Inflammatory macrophage treated with lipopolysaccharide for 1 hour (primary cell): Measurements from ENCODE around the gene MAPK8IP3.
A peak's percentile ranks its signal among the peaks of the same experiment; 100 is the strongest.
"Not testable (repeated sequence)": the region's sequence is repeated elsewhere in the genome, so short reads cannot be mapped to it uniquely, and the experiment has no call there.

Experiments used
- DNase-seq, 2 donors: peaks; one replicate each; pipeline ENCODE4 v3.0.0-alpha.2; 2020 to 2022

MAPK8IP3 gene

DNA sequence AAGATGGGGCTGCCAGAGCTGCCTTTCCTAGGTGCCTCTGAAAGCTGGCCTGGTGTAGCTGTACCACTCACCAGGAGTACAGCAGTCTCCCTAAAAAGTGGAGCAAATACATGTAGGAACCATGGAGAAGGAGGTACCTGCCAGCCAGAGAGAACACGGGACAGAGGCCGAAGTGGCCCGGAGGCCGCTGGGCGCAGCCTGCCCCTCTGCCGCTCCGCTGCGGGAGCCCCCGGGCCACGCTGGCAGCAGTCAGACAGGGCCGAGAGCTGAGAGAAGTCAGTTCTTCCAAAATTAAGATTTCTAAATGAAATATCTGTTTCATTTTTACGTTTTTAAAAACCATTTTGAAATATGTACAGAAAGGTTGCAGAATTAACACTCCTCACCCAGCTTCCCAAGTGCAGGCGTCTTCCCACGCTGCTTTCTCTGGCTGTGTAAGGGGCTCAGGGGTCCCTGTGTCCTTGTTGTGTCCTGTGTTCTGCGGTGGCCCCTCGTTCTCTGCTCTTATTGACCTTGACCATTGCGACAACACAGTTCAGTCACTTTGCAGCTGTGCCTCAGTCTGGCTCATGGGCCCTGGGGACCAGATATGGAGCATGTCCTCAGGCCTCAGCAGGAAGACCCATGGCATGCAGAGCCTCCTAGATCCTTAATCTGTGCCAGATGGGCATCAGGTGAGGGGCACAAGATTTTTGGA lies 5.0 kb downstream of the MAPK8IP3 start:
- DNase-seq: no peak

DNA sequence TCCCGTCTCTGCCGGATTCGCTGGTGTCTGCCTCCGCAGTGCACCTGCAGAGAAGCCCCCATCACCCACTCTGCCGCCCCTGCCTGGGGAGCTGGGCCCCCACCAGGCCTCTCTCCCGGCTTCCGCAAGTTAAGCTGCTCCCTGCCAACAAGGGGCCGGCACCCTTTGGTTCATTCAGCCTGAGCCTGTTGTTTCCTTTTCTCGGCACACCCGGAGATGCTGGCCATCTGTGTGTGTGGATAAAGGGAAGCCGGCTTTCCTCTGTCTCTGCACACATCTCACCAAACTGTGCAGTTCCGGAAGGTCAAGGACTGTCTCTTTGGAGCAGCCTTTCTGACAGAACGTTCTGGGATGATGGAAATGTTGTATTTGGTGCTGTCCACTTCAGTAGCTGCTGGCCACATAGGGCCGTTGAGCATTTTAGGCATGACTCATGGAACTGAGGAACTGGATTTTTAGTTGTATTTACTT lies 6.8 kb downstream of the MAPK8IP3 start:
- DNase-seq: no peak

DNA sequence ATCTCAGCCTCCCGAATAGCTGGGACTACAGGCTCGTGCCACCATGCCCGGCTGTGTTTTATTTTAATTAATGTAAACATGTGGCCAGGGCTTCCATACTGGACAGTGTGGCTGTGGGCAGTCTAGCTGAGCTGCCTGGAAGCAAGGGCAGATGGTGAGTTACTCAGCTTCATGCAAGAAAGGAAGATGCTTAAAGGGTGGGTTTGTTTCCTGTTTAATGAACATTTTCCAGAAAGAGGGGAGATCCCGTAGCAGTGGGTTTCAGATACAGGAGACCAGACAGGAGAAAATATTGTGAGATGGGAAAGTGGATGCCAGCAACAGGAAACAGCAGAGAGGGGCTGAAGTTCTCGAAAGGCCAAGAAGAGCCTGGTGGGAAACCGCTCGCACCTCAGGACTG lies 7.3 kb downstream of the MAPK8IP3 start:
- no peak for DNase-seq

DNA sequence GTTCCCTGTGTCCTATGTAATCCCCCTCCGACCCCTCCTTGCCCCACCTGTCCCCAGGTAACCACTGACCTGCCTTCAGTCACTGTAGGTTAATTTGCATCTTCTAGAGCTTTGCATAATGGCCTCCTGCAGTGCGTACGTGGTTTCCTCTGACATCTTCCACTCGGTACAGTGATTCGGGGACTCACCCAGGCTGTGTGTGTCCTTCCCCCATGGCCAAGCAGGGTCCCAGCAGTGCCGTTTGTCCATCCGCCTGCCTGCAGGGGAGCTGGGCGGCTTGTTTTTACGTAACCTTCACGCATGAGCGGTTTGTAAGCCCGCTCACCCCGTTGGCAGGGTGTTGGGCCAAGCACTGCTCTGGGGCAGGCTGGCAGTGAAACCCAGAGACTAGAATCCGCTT lies 7.9 kb downstream of the MAPK8IP3 start:
- no peak for DNase-seq

DNA sequence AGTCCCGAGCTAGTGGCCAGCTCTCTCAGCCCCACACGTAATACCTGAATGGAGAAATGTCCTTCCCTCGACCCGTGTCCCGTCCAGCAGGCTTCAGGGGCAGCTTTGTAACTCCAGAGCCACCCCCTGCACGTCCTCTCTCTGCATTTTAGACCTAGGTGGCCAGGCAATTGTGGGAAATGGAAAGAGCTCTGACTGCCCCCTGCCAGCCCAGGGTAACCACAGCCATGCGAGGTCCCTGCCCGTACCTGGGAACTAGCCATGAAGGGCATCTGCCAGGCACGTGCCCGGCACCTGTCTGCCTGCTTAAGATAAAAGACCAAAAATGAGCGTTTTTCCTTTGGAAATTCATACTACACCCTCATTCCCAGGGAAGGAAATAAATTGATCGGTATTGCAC lies 9.2 kb downstream of the MAPK8IP3 start:
- no peak for DNase-seq

DNA sequence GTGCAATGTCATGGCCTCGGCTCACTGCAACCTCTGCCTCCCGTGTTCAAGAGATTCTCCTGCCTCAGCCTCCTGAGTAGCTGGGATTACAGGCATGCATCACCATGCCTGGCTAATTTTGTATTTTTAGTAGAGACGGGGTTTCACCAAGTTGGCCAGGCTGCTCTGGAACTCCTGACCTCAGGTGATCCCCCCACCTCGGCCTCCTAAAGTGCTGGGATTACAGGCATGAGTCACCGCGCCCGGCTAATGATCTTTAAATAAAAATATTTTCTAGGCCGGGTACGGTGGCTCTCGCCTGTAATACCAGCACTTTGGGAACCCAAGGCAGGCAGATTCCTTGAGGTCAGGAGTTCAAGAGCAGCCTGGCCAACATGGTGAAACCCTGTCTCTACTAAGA lies 12.2 kb downstream of the MAPK8IP3 start:
- not testable (repeated sequence) for DNase-seq

DNA sequence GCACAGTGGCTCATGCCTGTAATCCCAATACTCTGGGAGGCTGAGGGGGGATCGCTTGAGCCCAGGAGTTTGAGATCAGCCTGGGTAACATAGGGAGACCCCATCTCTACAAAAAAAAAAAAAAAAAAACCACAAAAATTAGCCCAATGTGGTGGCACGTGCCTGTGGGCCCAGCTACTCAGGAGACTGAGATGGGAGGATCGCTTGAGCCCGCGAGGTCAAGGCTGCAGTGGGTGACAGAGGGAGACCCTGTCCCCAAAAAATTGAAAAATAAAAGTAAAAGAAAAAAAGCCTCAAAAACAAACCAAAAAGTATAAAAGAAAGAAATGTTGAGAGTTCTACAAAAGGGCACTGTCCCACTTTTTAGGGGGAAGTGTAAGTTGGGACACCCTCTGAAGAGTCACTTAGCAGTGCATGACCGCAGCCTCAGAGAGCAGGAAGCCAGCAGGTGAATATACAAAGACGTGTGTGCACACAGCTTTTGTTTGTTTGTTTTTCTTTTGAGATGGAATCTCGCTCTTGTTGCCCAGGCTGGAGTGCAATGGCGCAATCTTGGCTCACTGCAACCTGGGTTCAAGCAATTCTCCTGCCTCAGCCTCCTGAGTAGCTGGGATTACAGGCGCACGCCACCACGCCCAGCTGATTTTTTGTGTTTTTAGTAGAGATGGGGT lies 13.7 kb downstream of the MAPK8IP3 start:
- DNase-seq: peak; percentile 23 to 25

DNA sequence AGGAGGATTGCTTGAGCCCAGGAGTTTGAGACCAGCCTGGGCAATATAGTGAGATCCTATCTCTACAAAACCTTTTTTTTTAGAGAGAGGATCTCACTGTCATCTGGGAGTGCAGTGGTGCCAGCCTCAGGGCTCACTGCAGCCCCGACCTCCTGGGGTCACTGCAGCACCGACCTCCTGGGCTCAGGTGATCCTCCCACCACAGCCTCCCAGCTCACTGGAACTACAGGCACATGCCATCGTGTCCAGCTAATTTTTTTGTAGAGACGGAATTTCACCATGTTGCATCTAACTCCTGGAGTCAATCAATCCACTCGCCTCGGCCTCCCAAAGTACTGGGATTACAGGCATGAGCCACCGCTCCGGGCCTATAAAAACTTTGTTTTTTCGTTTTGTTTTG lies 15.4 kb downstream of the MAPK8IP3 start:
- DNase-seq: no peak

DNA sequence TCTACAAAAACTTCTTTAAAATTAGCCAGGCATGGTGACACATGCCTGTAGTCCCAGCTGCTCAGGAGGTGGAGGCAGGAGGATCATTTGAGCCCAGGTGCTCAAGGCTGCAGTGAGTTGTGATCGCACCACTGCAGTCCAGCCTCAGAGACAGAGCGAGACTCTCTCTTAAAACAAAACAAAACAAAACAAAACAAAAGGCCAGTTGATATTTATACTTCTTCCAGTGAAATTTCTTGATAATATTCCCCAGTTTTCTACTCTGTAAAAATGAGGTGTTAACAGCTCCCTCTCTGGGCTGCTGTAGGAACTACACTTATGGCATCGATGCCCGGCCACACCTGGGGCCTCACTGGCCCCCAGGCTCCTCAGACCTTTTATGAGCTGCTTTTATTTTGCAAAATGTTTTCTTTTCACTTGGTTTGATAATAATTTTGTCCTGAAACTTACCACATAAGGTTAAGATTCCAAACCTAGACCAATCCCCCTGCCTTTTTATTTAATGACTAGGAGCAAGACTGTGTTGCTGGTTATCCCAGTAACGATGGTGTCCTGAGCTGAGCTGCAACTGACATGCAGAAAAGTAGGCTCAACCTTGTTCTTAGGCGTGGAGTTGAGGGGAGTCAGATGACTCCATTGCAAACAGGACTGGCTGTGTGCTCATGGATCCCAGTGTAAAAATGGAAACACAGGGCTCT lies 17.6 kb downstream of the MAPK8IP3 start:
- peak in 1 of 2 donors; percentile 70 for DNase-seq

DNA sequence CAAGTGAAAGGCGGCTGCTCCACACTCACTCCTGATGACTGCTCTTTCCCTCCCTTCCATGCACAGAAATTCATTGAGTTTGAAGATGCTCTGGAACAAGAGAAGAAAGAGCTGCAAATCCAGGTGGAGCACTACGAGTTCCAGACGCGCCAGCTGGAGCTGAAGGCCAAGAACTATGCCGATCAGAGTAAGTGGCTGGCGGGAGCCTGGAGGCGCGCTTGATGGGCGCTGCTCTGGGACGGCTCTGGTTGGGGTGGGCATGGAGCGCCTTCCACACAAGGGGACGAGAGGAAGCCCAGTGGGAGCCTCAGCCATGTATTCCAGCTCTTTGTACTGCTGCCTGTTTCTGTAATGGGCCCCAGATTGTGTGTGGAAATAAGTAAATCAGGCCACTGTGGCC lies 18.5 kb downstream of the MAPK8IP3 start:
- no peak for DNase-seq

DNA sequence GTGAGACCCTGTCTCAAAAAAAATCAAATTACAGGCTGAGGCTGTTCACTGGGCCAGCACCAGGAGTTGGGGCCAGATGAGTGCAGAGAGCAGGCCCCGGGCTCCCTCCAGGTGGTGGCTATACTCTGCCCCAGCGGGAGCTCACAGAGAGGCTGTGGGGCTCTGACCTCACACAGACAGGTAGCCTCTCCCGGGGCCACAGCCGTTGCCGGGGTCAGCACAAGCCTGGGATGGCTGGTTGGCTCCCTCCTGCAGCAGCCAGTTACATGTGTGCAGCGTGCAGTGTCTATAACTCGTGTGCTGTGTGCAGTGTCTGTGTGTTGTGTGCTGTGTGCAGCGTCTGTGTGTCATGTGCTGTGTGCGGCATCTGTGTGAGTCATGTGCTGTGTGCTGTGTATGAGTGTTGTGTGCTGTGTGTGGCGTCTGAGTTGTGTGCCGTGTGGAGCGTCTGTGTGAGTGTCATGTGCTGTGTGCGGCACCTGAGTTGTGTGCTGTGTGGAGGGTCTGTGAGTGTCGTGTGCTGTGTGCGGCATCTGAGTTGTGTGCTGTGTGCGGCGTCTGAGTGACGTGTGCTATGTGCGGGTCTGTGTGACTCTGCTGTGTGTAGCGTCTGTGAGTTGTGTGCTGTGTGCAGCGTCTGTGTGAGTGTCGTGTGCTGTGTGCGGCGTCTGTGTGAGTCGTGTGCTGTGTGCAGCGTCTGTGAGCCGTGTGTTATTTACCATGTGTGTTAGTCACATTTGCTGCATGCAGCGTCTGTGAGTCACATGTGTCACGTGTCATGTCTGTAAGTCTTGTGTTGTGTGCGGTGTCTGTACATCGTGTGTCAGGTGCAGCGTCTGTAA lies 20.9 kb downstream of the MAPK8IP3 start:
- DNase-seq: no peak

DNA sequence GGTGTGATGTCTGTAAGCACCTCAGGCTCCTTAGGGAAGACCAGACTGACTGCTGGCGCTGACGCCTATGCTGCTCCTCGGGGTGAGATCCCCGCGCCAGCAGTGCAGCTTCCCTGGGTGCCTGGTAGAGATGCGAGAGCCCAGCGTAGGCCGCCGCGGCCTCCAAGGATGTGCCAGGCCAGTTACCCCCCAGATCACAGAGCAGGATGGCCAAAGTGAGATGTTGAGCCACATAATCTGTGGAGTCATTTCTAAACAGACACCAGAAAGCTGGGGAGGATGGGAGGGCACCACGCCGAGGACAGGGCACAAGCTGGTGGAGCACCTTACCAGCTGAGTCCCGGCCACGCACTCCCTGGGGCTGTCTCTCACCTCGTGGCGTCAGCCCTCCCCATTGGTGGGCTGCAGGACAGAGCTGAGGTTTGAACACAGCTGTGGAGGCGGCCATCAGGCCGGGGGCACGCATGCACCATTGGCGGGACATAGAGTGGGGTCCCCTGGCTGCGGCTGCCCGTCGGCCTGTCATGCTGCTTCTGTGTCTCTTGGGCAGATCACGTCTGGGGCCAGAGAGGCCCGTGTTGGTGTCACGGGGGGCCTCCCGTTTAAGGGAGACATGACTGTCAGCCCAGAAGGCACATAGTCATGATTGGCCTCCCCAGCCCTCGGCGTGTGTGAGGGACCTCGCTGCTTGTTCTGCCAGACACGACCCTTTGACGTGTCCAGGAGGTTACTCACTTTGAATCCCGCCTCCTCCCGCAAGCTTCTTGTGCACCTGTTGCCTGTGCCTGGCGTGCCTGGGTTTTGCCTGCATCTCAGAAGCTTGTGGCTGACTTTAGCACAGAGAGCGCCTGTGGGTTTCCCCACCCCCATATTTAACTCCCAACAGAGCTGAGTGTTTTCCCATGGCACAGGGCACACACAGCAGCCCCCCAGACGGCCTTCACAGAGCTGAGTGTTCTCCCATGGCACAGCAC lies 21.9 kb downstream of the MAPK8IP3 start:
- DNase-seq: no peak

DNA sequence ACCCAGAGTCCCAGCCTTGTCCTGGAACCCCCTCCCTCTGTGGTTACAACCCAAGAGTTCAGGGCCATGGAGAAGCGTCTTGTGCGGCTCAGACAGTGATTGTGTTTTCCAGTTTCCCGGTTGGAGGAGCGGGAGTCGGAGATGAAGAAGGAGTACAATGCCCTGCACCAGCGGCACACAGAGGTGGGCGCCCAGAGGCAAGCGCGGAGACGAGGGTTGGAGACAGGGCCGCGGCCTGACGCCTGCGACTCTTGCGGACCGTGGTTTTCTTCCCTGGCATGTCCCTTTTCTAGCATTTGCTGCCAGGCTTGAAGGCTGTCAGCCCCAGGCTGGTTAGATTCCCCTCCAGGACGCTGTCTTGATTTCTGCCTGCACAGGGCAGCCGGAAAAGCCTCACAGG lies 23.0 kb downstream of the MAPK8IP3 start:
- no peak for DNase-seq

DNA sequence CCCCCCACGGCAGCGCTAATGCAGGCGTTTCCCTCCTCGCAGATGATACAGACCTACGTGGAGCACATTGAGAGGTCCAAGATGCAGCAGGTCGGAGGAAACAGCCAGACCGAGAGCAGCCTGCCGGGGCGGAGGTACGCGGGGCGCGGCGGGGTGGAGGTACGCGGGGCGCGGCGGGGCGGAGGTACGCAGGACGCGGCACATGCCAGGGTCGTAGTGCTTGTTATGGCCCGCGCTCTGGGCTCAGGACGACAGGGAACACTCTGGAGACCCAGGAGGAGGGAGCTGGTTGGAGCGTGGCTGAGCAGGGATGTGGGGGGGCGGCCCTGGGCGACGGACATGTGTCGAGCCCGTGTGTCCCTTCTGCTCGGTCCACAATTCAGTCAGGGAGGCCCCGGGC lies 23.4 kb downstream of the MAPK8IP3 start:
- DNase-seq: no peak

DNA sequence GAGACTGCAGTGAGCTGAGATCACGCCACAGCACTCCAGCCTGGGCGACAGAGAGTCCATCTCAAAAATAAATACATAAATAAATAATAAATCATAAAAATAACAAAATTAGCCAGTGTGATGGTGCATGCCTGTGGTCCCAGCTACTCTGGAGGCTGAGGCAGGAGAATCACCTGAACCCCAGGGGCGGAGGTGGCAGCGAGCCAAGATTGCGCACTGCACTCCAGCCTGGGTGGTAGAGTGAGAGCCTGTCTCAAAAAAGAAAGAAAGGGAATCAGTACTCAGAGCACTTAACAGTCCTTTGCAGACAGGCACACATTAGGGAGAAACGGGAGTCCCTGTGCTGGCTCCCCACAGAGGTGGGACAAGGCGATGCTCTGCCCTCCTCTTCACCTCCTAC lies 25.1 kb downstream of the MAPK8IP3 start:
- DNase-seq: no peak

DNA sequence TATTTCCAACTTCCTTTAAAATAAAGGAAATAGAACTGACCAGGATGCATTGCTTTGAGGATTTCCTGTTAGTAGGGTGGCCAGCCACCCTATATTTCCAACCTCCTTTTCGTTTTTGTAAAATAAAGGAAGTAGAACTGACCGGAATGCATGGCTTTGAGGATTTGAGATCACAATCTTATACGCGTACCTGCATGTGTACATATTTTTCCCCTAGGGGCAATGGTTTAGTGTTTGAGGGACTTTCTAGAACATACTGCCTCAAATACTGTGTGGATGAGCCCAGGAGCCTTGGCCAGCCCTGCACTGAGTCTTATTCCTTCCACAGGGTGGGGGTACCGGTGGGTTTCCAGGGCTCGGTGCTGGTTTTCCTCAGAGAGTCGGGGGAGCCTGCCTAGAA lies 25.6 kb downstream of the MAPK8IP3 start:
- no peak for DNase-seq

DNA sequence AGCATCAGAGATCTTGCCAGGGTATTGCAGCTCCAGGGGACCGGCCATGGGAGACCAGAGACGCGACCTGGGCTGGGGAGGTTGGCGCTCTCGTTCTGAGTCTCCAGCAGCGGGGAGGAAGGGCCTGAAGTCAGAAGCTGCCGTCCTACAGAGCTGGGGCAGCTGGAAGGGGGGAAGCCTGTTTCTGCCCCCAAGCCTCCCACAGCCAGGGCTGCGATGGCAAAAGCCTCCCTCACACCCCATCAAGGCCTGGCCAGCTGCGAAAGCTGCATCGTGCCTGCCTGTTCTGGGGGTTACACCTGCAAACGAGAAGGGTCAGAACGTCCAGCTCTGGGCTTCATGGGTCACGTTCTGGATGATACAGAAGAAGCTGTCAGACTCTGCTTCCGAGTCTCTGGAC lies 26.1 kb downstream of the MAPK8IP3 start:
- no peak for DNase-seq

DNA sequence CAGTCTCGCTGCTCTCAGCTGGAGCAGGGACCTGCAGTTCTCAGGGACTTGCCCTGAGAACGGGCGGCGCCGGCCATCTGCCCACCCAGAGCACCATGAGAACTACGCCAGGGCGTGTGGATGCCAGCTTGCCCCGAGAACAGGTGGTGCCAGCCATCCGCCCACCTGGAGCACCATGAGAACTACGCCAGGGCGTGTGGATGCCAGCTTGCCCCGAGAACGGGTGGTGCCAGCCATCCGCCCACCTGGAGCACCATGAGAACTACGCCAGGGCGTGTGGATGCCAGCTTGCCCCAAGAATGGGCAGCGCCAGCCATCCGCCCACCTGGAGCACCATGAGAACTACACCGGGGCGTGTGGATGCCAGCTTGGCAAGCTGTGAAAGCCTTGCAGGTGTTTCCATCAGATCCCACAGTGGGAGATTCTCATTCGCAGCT lies 26.6 kb downstream of the MAPK8IP3 start:
- DNase-seq: not testable (repeated sequence)

DNA sequence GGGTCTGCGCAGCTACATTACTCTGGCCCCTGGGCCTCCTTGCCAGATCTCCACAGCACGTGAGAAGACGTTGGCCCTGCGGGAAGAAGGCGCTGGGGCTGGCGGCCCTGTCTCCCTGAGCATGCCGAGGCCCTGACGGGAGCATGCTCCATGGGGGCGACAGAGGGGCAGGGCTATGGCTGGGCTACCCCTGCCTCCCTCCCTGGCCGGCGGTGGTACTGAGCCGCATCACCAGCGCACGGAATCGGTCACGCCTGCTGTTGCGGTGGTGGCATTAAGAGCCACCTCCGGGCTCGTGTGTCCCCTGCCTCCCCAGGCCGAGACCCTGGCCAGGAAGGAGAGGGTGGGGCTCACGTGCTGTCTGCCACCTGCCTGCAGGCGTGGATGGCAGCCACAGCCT lies 28.1 kb downstream of the MAPK8IP3 start:
- DNase-seq: no peak

DNA sequence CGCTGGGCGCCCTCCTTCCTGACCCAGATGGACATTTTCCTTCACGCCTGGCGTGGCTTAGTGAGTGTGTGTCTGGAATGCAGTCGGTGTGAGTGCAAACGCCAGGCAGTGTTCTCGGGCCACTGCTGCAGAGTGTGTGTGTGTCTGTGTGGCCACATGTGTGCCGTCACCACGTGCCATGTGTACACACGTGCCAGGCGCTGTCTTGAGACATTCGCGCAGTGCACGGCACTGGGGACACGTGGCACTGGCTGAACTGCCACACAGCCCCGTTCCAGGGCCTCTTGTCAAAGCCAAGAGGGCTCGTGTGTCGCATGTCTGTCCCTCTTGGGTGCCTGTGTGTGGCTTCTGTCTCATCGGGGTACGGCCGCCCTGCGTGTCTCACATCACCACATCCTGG lies 28.8 kb downstream of the MAPK8IP3 start:
- no peak for DNase-seq

DNA sequence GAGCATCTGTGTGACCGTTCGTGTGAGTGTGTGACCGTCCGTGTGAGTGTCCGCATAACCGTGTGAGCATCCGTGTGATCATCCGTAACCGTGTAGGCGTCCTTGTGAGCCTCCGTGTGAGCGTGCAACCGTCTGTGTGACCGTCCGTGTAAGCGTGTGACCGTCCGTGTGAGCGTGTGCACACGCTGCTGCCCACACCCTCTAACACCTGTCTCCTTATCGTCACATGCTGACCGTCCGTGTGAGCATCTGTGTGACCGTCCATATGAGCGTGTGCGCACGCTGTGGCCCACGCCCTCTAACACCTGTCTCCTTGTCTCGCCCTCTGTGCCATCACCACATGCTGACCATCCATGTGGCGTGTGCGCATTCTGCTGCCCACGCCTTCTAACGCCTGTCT lies 34.2 kb downstream of the MAPK8IP3 start:
- DNase-seq: no peak
